DMS 273 (cell line): ENCODE measurements around the gene EPSTI1.
"Not testable (repeated sequence)": the region's sequence is repeated elsewhere in the genome, so short reads cannot be mapped to it uniquely, and the experiment has no call there.

Experiments used
- DNase-seq: peaks from one replicate; lab custom pipeline; 2025; ENCODE audit not compliant: unreplicated experiment; lab: John Stamatoyannopoulos, UW

The EPSTI1 gene

GRCh38 chr13:42895776-42896175 is 96.3 kb downstream of the EPSTI1 start:
- DNase-seq, result no peak

GRCh38 chr13:42894765-42895243 is 97.2 kb downstream of the EPSTI1 start:
- peak; percentile 70 for DNase-seq

GRCh38 chr13:42893214-42893671 is 98.8 kb downstream of the EPSTI1 start:
- peak; percentile 31 for DNase-seq

- DNase-seq, result no peak
Measured at GRCh38 chr13:42892760-42893159, 99.3 kb downstream of the EPSTI1 start.

GRCh38 chr13:42891591-42891990 is 100.5 kb downstream of the EPSTI1 start:
- no peak for DNase-seq

GRCh38 chr13:42885325-42885724 is 106.7 kb downstream of the EPSTI1 start:
- DNase-seq, result no peak

GRCh38 chr13:42883771-42884467 is 108.1 kb downstream of the EPSTI1 start:
- DNase-seq, result peak; percentile 79

GRCh38 chr13:42883142-42883541 is 108.9 kb downstream of the EPSTI1 start:
- DNase-seq, result no peak

- no peak for DNase-seq
Measured at GRCh38 chr13:42880056-42880605, 111.9 kb downstream of the EPSTI1 start.

- no peak for DNase-seq
Measured at GRCh38 chr13:42878721-42879120, 113.3 kb downstream of the EPSTI1 start.

GRCh38 chr13:42876887-42877545 is 115.0 kb downstream of the EPSTI1 start:
- DNase-seq, result no peak

- DNase-seq, result no peak
Measured at GRCh38 chr13:42876270-42876714, 115.7 kb downstream of the EPSTI1 start.

GRCh38 chr13:42875475-42876269 is 116.4 kb downstream of the EPSTI1 start:
- DNase-seq, result peak; percentile 19

- no peak for DNase-seq
Measured at GRCh38 chr13:42874221-42874620, 117.8 kb downstream of the EPSTI1 start.

GRCh38 chr13:42873081-42873480 is 119.0 kb downstream of the EPSTI1 start:
- DNase-seq, result no peak

- no peak for DNase-seq
Measured at GRCh38 chr13:42867232-42867631, 124.8 kb downstream of the EPSTI1 start.

GRCh38 chr13:42865768-42866102 is 126.3 kb downstream of the EPSTI1 start:
- DNase-seq, result peak; percentile 58

GRCh38 chr13:42864952-42865767 is 126.9 kb downstream of the EPSTI1 start:
- no peak for DNase-seq

- DNase-seq, result not testable (repeated sequence)
Measured at GRCh38 chr13:42862370-42862769, 129.7 kb downstream of the EPSTI1 start.

GRCh38 chr13:42860485-42860884 is 131.6 kb downstream of the EPSTI1 start:
- DNase-seq, result no peak
